GM12878 (cell line): ENCODE data around the gene SSNA1. TPM values are rescaled to one million over a fixed set of nuclear protein-coding genes. Genes with fewer than 3 reads are reported as not detected.

Experiments
- EED ChIP-seq: sonication (generic); IDR thresholded peaks from 2 replicates; pipeline ENCODE4 v1.6.1; 2016; ENCODE audit warnings: antibody characterized with exemption, low read depth
- EGR1 ChIP-seq, 2 experiments: IDR thresholded peaks; 1 replicate in 1 of 2; 2 replicates in 1 of 2; pipeline ENCODE4 v1.6.1; 2011 to 2012; ENCODE audit warnings: low read depth in 2 of 2, low read length in 2 of 2, borderline replicate concordance in 1 of 2, mild to moderate bottlenecking in 1 of 2, moderate library complexity in 1 of 2
- EP300 ChIP-seq, 2 experiments: fragments of 150-350 bp in 1 of 2; IDR thresholded peaks; 2 replicates each; pipeline ENCODE4 v1.6.1; 2011 to 2012; ENCODE audit warnings: low read depth in 2 of 2, low read length in 2 of 2, borderline replicate concordance in 1 of 2, improper control_type of control experiment in 1 of 2, inconsistent platforms in 1 of 2; ENCODE audit not compliant: control insufficient read depth in 1 of 2
- FOXK2 ChIP-seq: fragments of 450-650 bp; IDR thresholded peaks from 2 replicates; pipeline ENCODE4 v1.6.1; 2017; ENCODE audit warnings: mild to moderate bottlenecking, moderate library complexity
- HDAC2 ChIP-seq: fragments of 200-600 bp; sonication (generic); IDR thresholded peaks from 2 replicates; pipeline ENCODE4 v1.6.1; 2017
- MXI1 ChIP-seq: fragments of 150-350 bp; IDR thresholded peaks from 2 replicates; pipeline ENCODE4 v1.6.1; 2011; ENCODE audit warnings: low read depth, mild to moderate bottlenecking, inconsistent platforms, low read length, improper control_type of control experiment
- NR2F1 ChIP-seq: fragments of 450-650 bp; conservative IDR thresholded peaks from 2 replicates; pipeline ENCODE4 v1.6.1; 2017; ENCODE audit warnings: mild to moderate bottlenecking
- NRF1 ChIP-seq: conservative IDR thresholded peaks from 2 replicates; pipeline ENCODE4 v1.6.1; 2011; ENCODE audit warnings: mild to moderate bottlenecking, low read depth, low read length, improper control_type of control experiment
- PAX8 ChIP-seq: fragments of 450-650 bp; IDR thresholded peaks from 2 replicates; pipeline ENCODE4 v1.6.1; 2017; ENCODE audit warnings: mild to moderate bottlenecking, moderate library complexity
- SMARCA5 ChIP-seq: fragments of 450-650 bp; IDR thresholded peaks from 2 replicates; pipeline ENCODE4 v1.6.1; 2017; ENCODE audit warnings: mild to moderate bottlenecking
- TCF3 ChIP-seq: IDR thresholded peaks from 2 replicates; pipeline ENCODE4 v1.6.1; 2012; ENCODE audit warnings: low read depth, mild to moderate bottlenecking, low read length, borderline replicate concordance; ENCODE audit not compliant: insufficient read depth
- ZNF384 ChIP-seq: IDR thresholded peaks from 2 replicates; pipeline ENCODE4 v1.6.1; 2012; ENCODE audit warnings: low read depth, mild to moderate bottlenecking, low read length, improper control_type of control experiment, borderline replicate concordance
- ZZZ3 ChIP-seq: IDR thresholded peaks from 2 replicates; pipeline ENCODE4 v1.6.1; 2011; ENCODE audit warnings: low read depth; ENCODE audit not compliant: control insufficient read depth, insufficient read length
- polyA plus RNA-seq, 11 experiments: library from polyadenylated mRNA; depleted of rRNA in 4 of 11; unstranded in 6 of 11; stranded (reverse) in 5 of 11; fragments of >200 nt; fragmentation: Nextera tagmentation in 4 of 11; fragmentation: Illumina TruSeq in 1 of 11; extraction: Ambion mirVana in 4 of 11; extraction: Trizol in 1 of 11; gene quantifications; 1 replicate in 1 of 11; 2 replicates in 10 of 11; pipeline versions ENCODE4 v1.2.1 to v1.2.3, GENCODE V29; 2011 to 2016; ENCODE audit warnings: inconsistent platforms in 2 of 11, missing spikeins in 2 of 11, low read depth in 1 of 11
- total RNA-seq, 4 experiments: library from RNA; depleted of rRNA in 3 of 4; stranded (reverse); fragments of >200 nt in 3 of 4; fragmentation: Illumina TruSeq in 1 of 4; extraction: Trizol in 1 of 4; gene quantifications; 2 replicates each; pipeline versions ENCODE4 v1.2.1 to v1.2.3, GENCODE V29; 2013 to 2021
- TF ChIP-seq, protein P1 (sequence below): fragments of 450-650 bp; IDR thresholded peaks from 2 replicates; pipeline ENCODE4 v1.6.1; 2017; ENCODE audit warnings: antibody characterized with exemption, mild to moderate bottlenecking, moderate library complexity
- TF ChIP-seq, protein P2 (sequence below): IDR thresholded peaks from 2 replicates; pipeline ENCODE4 v1.6.1; 2011; ENCODE audit warnings: borderline replicate concordance, low read depth, mild to moderate bottlenecking, moderate library complexity, low read length; ENCODE audit not compliant: insufficient read depth, poor library complexity, severe bottlenecking
- TF ChIP-seq, protein P3 (sequence below): fragments of 450-650 bp; IDR thresholded peaks from 2 replicates; pipeline ENCODE4 v1.6.1; 2016; ENCODE audit warnings: mild to moderate bottlenecking
- TF ChIP-seq, protein P4 (sequence below): fragments of 450-650 bp; IDR thresholded peaks from 2 replicates; pipeline ENCODE4 v1.6.1; 2016; ENCODE audit warnings: mild to moderate bottlenecking
- TF ChIP-seq, protein P5 (sequence below): fragments of 450-650 bp; IDR thresholded peaks from 2 replicates; pipeline ENCODE4 v1.6.1; 2017; ENCODE audit warnings: low read depth, mild to moderate bottlenecking, moderate library complexity
- TF ChIP-seq, protein P6 (sequence below): IDR thresholded peaks from 2 replicates; pipeline ENCODE4 v1.6.1; 2011; ENCODE audit warnings: low read depth, mild to moderate bottlenecking, low read length, moderate library complexity, borderline replicate concordance; ENCODE audit errors: extremely low read depth

SSNA1 gene
- total and polyA plus RNA-seq, 10 of the 15 experiments (the other 5 are each of a cell fraction or from before 2014, with no cell fraction given) = 0.63 to 139 (median 78.0) TPM

DNA sequence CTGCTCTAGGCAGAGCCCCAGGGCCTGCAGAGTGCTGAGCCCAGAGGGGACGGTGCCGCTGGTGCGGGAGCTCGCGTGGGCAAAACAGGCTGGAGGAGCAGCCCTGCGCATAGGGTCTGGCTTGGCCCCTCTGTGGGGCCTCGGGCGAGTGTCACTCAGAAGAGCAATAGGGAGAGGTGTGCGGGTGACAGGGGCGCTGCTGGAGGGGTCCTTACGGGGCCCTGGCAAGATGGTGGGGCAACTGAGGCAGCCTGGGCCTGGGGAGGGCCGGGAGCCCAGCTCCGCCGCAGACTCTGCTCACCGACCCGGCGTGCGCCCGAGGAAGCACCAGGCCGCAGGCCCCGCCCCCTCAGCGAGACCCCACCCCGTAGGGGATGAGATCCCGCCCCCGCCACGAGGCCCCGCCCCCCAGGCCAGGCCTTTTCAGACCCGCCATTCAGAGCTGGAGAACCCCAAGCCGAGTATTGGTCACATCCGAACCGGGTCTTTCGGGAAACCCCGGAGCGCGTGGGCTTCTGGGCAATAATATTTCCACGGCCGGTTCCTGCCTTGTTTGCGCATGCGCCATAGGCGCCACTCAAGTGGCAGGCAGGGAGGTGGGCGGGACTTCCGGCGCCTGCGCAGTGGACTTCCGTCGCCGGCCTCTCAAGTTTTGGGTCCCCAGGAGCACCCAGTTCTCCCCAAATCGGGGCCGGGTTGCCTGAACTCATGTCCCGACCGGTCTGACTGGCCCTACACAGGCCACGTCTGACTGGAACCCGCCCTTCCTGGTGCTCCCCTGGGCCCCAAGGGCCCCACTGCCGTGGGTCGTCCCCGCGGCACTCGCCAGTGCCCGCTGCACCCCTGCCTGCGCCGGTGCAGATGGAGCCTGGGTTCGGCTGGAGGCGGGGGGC, 34.8 kb downstream of the SSNA1 start (continued):
- no peak for TF ChIP-seq EP300 (IDR thresholded peaks at IDR 0.05; ENCODE audit: borderline replicate concordance in 1 of 2, control insufficient read depth in 1 of 2, low read depth in 2 of 2, low read length in 2 of 2)
- no peak for TF ChIP-seq FOXK2
- no peak for TF ChIP-seq HDAC2
- TF ChIP-seq, protein P1, sequence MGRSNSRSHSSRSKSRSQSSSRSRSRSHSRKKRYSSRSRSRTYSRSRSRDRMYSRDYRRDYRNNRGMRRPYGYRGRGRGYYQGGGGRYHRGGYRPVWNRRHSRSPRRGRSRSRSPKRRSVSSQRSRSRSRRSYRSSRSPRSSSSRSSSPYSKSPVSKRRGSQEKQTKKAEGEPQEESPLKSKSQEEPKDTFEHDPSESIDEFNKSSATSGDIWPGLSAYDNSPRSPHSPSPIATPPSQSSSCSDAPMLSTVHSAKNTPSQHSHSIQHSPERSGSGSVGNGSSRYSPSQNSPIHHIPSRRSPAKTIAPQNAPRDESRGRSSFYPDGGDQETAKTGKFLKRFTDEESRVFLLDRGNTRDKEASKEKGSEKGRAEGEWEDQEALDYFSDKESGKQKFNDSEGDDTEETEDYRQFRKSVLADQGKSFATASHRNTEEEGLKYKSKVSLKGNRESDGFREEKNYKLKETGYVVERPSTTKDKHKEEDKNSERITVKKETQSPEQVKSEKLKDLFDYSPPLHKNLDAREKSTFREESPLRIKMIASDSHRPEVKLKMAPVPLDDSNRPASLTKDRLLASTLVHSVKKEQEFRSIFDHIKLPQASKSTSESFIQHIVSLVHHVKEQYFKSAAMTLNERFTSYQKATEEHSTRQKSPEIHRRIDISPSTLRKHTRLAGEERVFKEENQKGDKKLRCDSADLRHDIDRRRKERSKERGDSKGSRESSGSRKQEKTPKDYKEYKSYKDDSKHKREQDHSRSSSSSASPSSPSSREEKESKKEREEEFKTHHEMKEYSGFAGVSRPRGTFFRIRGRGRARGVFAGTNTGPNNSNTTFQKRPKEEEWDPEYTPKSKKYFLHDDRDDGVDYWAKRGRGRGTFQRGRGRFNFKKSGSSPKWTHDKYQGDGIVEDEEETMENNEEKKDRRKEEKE = no peak
- TF ChIP-seq, protein P2, sequence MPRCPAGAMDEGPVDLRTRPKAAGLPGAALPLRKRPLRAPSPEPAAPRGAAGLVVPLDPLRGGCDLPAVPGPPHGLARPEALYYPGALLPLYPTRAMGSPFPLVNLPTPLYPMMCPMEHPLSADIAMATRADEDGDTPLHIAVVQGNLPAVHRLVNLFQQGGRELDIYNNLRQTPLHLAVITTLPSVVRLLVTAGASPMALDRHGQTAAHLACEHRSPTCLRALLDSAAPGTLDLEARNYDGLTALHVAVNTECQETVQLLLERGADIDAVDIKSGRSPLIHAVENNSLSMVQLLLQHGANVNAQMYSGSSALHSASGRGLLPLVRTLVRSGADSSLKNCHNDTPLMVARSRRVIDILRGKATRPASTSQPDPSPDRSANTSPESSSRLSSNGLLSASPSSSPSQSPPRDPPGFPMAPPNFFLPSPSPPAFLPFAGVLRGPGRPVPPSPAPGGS = no peak
- TF ChIP-seq, protein P3, sequence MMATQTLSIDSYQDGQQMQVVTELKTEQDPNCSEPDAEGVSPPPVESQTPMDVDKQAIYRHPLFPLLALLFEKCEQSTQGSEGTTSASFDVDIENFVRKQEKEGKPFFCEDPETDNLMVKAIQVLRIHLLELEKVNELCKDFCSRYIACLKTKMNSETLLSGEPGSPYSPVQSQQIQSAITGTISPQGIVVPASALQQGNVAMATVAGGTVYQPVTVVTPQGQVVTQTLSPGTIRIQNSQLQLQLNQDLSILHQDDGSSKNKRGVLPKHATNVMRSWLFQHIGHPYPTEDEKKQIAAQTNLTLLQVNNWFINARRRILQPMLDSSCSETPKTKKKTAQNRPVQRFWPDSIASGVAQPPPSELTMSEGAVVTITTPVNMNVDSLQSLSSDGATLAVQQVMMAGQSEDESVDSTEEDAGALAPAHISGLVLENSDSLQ = peak; percentile 94
- TF ChIP-seq, protein P4, sequence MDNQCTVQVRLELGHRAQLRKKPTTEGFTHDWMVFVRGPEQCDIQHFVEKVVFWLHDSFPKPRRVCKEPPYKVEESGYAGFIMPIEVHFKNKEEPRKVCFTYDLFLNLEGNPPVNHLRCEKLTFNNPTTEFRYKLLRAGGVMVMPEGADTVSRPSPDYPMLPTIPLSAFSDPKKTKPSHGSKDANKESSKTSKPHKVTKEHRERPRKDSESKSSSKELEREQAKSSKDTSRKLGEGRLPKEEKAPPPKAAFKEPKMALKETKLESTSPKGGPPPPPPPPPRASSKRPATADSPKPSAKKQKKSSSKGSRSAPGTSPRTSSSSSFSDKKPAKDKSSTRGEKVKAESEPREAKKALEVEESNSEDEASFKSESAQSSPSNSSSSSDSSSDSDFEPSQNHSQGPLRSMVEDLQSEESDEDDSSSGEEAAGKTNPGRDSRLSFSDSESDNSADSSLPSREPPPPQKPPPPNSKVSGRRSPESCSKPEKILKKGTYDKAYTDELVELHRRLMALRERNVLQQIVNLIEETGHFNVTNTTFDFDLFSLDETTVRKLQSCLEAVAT = no peak
- peak; percentile 35; the same call in 1 of the 2 replicates for TF ChIP-seq MXI1
- TF ChIP-seq PAX8 = no peak
- no peak for TF ChIP-seq ZZZ3
- TF ChIP-seq EGR1 (IDR thresholded peaks at IDR 0.05; ENCODE audit: borderline replicate concordance in 1 of 2, low read depth in 2 of 2, low read length in 2 of 2) = no peak; a peak in 1 of 3 replicates
- TF ChIP-seq NRF1 = peak; percentile 68
- no peak for TF ChIP-seq EED
- TF ChIP-seq SMARCA5 = 0 out of 2 replicates have a peak, but pooled peaks have one; percentile 33
- TF ChIP-seq TCF3 = no peak
- TF ChIP-seq ZNF384 = no peak
- TF ChIP-seq, protein P5, sequence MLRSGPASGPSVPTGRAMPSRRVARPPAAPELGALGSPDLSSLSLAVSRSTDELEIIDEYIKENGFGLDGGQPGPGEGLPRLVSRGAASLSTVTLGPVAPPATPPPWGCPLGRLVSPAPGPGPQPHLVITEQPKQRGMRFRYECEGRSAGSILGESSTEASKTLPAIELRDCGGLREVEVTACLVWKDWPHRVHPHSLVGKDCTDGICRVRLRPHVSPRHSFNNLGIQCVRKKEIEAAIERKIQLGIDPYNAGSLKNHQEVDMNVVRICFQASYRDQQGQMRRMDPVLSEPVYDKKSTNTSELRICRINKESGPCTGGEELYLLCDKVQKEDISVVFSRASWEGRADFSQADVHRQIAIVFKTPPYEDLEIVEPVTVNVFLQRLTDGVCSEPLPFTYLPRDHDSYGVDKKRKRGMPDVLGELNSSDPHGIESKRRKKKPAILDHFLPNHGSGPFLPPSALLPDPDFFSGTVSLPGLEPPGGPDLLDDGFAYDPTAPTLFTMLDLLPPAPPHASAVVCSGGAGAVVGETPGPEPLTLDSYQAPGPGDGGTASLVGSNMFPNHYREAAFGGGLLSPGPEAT = peak; percentile 68
- TF ChIP-seq, protein P6, sequence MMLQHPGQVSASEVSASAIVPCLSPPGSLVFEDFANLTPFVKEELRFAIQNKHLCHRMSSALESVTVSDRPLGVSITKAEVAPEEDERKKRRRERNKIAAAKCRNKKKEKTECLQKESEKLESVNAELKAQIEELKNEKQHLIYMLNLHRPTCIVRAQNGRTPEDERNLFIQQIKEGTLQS = no peak
- TF ChIP-seq NR2F1 = 0 out of 2 replicates have a peak, but pooled peaks have one; percentile 20
